ENCODE results near the gene MAS1.
"Not testable (repeated sequence)": the region's sequence is repeated elsewhere in the genome, so short reads cannot be mapped to it uniquely, and the experiment has no call there.

MAS1 gene

DNA sequence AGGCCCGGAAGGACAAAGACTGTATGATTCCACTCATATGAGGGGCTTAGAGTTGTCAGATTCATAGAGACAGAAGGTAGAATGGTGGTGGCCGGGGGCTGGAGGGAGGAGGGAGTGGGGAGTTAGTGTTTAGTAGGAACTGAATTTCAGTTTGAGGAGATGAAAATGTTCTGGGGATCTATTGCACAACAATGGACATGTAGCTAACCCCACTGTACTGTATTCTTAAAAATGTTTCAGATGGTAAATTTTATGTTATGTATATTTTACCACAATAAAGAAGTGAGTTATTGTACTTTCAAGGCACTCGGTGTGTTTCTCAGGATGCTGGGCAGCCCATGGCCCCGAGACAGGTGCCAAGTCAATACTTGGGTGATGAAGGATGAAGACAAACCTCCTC lies 25.4 kb downstream of the MAS1 start:
- DNase-seq (ENCODE audit: low read depth, low spot score): no peak

DNA sequence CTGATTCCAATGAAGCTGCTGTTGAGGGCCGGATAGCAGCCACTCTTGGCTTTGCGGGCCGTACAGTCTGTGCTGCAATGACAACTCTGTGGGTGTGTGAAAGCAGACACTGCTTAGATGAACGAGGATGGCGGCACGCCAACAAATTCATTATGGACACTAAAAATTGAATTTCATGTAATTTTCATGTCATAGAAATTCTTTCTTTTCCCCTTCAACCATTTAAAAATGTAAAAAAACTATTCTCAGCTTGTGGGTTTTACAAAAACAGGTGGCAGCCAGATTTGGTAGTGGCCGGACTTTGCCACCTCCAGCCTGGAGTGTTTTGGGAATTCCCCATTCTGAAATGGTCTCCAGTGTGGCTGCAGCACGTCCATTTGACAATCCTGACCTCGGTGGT lies 26.0 kb downstream of the MAS1 start:
- DNase-seq (ENCODE audit: low read depth, low spot score): no peak

DNA sequence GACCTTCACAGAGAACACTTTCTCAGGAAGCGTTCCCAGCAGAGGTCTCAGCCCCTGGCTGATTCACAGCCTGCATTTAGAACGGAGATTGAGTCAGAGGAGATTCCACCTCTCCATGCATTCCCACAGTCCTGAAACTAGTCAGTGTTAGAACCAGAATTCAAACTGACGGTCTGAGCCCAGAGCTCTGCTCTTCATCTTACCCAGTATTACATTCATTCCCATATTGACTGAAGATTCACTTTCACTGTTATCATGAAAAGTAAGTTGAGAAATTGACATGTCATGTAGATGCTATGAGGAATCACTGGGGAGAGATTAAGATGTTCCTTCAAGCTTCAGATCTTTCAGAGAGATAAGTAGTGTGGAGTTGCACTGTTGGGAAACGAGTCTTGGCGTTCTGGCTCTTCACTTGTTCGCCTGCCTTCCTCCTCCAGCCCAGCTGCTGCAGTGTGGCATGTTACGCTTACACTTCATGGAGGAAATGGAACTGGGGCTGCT lies 28.3 kb downstream of the MAS1 start:
- DNase-seq (ENCODE audit: low read depth, low spot score): no peak

DNA sequence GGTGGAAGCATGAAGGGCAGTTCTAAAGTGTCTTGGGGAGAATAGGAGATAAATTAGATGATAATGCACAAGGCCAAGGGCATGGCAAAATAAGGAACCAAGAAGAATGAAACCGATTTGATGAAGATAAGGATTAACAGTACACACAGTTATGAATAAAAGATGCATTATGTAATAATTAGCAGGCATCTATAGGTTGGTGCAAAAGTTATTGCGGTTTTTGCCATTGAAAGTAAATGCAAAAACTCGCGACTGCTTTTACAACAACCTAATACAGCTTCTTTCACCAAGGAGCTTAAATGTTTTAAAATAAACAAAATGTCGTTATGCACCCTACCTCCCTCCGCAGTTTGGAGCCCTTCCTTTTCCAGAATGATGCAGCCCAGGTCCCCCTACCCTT lies 29.0 kb downstream of the MAS1 start:
- DNase-seq (ENCODE audit: low read depth, low spot score): no peak

DNA sequence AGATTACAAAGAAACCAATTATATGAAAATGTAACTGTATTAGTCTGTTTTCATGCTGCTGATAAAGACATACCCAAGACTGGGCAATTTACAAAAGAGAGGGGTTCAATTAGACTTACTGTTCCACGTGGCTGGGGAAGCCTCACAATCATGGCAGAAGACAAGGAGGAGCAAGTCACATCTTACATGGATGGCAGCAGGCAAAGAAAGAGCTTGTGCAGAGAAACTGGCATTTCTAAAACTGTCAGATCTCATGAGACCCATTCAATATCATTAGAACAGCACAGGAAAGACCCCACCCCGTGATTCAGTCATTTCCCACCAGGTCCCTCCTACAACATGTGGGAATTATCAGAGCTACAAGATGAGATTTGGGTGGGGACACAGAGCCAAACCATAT lies 33.4 kb downstream of the MAS1 start:
- DNase-seq (ENCODE audit: low read depth, low spot score): not testable (repeated sequence)

DNA sequence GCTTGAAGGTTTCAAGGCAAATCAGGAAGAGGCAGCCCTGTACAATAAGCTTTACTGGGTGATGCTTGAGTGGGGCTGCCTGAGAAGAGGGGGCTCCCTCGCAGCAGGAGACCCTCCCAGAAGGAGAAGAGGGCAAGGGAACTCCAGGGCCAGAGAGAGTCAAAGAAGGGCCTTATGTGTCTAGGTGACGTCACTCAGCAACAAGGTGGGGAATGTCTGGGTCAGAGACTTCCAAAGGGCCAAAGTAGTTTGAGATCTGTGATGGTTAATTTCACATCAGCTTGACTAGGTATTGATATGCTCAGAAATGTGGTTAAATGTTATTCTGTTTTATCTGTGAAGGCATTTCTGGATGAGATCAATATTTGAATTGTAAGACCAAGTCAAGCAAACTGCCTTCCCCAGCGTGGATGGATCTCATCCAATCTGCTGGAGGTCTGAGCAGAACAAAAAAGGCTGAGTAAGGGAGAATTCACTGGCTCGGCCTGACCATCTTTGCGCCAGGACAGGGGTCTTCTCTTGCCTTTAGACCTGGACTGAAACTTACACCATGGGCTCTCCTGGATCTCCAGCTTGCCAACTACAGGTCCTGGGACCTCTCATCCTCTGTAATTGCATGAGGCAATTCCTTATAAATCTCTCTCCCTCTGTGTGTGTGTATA lies 35.9 kb downstream of the MAS1 start:
- DNase-seq (ENCODE audit: low read depth, low spot score): no peak

DNA sequence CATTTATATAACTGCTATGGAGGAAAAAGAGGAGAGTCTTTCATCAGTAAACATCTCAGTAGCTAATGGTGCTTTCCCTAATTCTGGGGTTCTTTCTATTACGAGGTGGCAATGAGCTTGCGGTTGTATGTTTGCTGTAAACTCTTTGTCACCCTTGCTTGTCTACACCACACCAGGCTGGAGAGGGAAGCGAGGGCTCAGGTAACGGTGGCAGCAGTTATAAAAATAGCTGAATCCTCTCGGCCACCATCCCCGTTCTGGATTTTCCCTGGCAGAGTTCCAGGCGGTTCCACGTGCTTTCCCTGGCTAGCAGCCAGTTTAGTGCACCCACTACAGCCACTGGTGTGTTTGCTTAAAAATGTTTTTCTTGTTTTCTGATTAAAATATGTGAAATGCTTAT lies 39.0 kb downstream of the MAS1 start:
- DNase-seq (ENCODE audit: low read depth, low spot score): no peak

DNA sequence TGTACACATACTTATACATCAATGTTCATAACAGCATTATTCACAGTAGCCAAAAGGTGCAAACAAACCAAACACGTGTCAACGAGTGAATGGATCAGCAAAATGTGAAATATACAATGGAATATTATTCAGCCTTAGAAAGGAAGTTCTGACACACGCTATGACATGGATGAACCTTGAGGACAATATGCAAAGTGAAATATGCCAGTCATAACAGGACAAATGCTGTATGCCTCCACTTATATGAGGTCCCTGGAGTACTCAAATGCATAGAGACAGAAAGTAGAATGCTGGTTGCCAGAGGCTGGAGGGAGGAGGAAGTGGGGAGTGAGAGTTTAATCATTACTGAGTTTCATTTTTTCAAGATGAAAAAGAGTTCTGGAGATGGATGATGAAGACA lies 40.3 kb downstream of the MAS1 start:
- DNase-seq (ENCODE audit: low read depth, low spot score): no peak

DNA sequence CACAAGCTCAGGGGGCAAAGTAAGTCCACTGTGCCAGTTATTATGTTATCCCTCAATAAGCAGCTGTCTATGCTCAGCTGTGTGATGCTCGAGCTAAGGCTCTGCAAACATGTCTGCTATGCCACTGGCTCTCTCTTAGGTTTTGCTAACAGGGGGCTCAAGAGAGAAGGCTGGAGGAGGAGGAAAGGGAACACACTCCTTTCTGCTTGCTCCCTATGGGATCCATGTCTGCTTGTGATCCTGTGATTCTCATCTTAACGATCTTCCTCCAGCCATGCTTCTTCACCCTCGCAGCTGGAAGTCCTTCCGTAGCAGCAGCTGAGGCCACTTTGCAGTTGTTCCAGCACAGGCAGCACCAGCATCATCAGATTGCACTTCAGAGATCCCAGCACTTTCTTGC lies 41.1 kb downstream of the MAS1 start:
- DNase-seq (ENCODE audit: low read depth, low spot score): no peak

DNA sequence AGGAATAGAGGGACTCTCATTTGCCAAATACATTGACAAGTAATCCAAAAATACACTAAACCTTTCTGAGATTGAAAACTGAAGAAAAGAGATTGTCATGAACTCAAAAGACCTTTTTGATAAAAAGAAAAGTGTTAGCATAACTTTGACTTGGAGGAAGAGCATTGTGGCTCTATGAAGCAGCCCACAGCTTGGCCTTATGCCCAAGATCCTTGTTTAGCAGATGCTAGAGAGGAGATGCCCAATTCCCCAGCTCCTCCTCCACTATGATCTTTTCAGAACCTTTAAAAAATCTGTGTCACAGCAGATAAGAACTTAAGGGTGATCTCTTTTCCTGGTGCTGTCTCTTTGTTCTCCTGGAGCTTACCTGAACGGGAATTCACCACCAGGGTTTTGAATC lies 42.3 kb downstream of the MAS1 start:
- DNase-seq (ENCODE audit: low read depth, low spot score): no peak

DNA sequence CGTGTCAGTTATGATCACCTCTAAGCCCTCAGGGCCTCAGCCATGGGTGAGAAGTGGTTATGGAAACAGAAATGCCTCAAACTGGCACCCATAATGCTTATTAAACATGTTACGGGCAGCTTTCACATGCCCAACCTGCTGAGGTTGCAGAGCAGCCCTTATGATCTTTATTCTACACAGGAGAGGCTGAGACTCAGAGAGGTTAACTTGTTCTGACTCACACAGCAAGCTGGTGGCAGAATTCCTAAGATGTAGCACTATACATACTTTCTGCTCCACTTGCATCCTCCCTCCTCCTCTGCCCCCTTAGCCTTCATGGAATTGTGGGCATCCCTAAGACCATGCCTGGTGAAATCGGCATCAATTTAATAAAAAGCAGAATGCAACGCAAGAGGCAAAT lies 43.4 kb downstream of the MAS1 start:
- DNase-seq (ENCODE audit: low read depth, low spot score): no peak

DNA sequence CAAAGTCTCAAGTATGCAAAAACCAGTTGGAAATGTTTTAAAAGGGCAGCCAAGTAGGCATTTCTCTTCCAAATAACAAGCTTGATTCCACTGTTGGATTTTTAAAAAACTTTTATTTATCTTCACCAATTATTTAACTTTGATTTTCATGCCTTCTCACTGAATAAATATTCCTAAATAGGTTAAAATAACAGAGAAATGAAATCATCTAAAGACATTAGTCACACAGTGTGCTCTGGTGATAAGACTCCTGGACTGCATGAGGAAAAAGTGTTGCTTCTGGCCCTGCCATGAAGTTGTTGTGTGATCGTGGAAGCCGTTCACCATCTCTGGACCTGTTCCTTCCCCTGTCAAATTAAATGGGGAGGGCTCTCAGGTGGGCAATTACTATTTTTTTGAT lies 44.3 kb downstream of the MAS1 start:
- no peak for DNase-seq (ENCODE audit: low read depth, low spot score)

DNA sequence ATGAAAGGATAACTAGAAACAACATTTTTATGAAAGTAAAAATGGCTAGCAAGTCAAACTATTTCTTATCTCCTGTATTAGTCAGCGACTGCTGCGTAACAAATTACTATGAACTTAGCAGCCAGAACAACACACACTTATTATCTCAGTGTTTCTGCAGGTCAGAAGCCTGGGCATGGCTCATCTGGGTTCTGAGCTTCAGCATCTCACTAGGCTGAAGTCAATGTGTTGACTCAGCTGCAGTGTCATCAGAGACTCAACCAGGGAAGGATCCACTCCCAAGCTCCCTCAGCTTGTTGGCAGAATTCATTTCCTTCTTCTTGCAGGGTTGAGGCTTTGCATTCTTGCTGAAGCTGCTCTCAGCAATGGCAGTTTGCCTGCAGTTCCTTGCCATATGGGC lies 44.8 kb downstream of the MAS1 start:
- DNase-seq (ENCODE audit: low read depth, low spot score): no peak

DNA sequence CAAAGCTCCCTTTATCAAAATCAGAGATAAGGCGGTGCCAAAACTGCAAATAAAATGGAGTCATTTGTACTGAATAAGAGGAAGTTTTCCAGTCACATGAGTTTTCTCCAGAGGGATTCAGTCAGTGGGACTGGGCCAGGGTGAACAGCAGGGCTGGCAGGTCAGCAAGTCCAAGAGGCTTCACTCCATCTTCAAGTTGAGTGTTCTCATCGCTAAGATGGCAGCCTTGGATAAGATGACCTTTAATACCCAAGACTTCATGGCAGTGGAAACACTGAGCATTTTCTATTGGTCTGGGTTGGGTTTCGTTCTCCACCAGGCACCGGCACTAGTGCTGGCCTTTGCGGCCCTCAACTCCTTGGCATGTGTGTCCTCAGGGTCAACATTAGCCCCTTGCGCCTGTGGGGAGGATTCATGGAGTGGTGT lies 48.8 kb downstream of the MAS1 start:
- no peak for DNase-seq (ENCODE audit: low read depth, low spot score)

Measured in activated CD4-positive, CD25-positive, alpha-beta regulatory T cell treated with anti-CD3 and anti-CD28 coated beads, Interleukin-2, amount 50 U/mL, for 16 hours (primary cell).